ENCODE data around the gene CCDC69. TPM values are rescaled to one million over a fixed set of nuclear protein-coding genes. Genes with fewer than 3 reads are reported as not detected.

The CCDC69 gene
- total RNA-seq, 4 donors from 2014 or later = 93.4 to 128 (median 114) TPM

GRCh38 chr5:151249281-151249680, 25.4 kb upstream of the CCDC69 start:
- H3K4me3 ChIP-seq = no peak overlapping the region
- H3K4me1 ChIP-seq = peaks cover 11 to 18% of the 10 kb centered on the region in 2 donors
- intact Hi-C loops (cut with DNase I; ENCODE audit: low total_unique reads) = no loop called here
- H3K27ac ChIP-seq = no peak overlapping the region
- no peaks in the 10 kb centered on the region for H3K9me3 ChIP-seq
- H3K27me3 ChIP-seq = no peaks in the 10 kb centered on the region
- ATAC-seq (no peak), DNase-seq (no peak)
- no peaks in the 10 kb centered on the region for H3K36me3 ChIP-seq
- in situ Hi-C loops (cut with MboI; ENCODE audit: low sequenced_read_pairs in 4 of 4) = loop anchor here in 1 of 4 donors (25.0 kb wide), 1 partner anchor 112 kb away; no protein-coding TSS in a partner anchor
- TF ChIP-seq POLR2A (IDR thresholded peaks at IDR 0.05) (no peak), CTCF (IDR thresholded peaks at IDR 0.05 in 4 of 5, conservative IDR thresholded peaks at IDR 0.05 in 1 of 5) (no peak)

GRCh38 chr5:151248651-151249050, 24.8 kb upstream of the CCDC69 start:
- in situ Hi-C loops (cut with MboI; ENCODE audit: low sequenced_read_pairs in 4 of 4) = loop anchor here in 1 of 4 donors (25.0 kb wide), 1 partner anchor 111 kb away; no protein-coding TSS in a partner anchor
- no peak for ATAC-seq
- TF ChIP-seq CTCF (IDR thresholded peaks at IDR 0.05 in 4 of 5, conservative IDR thresholded peaks at IDR 0.05 in 1 of 5) (no peak), POLR2A (IDR thresholded peaks at IDR 0.05) (no peak)

GRCh38 chr5:151245680-151246219, 21.9 kb upstream of the CCDC69 start:
- Histone ChIP-seq H3K36me3 (no peaks in the 10 kb centered on the region), H3K27me3 (no peaks in the 10 kb centered on the region), H3K27ac (no peak overlapping the region), H3K4me1 (no peaks in the 10 kb centered on the region), H3K4me3 (no peak overlapping the region), H3K9me3 (no peaks in the 10 kb centered on the region)
- in situ Hi-C loops (cut with MboI; ENCODE audit: low sequenced_read_pairs in 4 of 4) (loop anchor here in 1 of 4 donors (25.0 kb wide), 1 partner anchor 108 kb away; no protein-coding TSS in a partner anchor), intact Hi-C loops (cut with DNase I; ENCODE audit: low total_unique reads) (no loop called here)
- DNase-seq (no peak), ATAC-seq (no peak)
- TF ChIP-seq CTCF (IDR thresholded peaks at IDR 0.05 in 4 of 5, conservative IDR thresholded peaks at IDR 0.05 in 1 of 5) (no peak), POLR2A (IDR thresholded peaks at IDR 0.05) (no peak)

More at GRCh38 chr5:151248651-151249050, 24.8 kb upstream of the CCDC69 start:
- H3K27me3 ChIP-seq = no peaks in the 10 kb centered on the region
- no peaks in the 10 kb centered on the region for H3K9me3 ChIP-seq
- no peak overlapping the region for H3K4me3 ChIP-seq
- peaks cover 5 to 11% of the 10 kb centered on the region in 2 donors for H3K4me1 ChIP-seq
- H3K27ac ChIP-seq = no peak overlapping the region
- no peak for DNase-seq
- intact Hi-C loops (cut with DNase I; ENCODE audit: low total_unique reads) = no loop called here
- no peaks in the 10 kb centered on the region for H3K36me3 ChIP-seq

GRCh38 chr5:151244206-151244605, 20.3 kb upstream of the CCDC69 start:
- intact Hi-C loops (cut with DNase I; ENCODE audit: low total_unique reads) (no loop called here), in situ Hi-C loops (cut with MboI; ENCODE audit: low sequenced_read_pairs in 4 of 4) (loop anchor here in 1 of 4 donors (25.0 kb wide), 1 partner anchor 107 kb away; no protein-coding TSS in a partner anchor)
- Histone ChIP-seq H3K4me1 (peaks cover 0 to 3% of the 10 kb centered on the region in 2 donors), H3K4me3 (no peak overlapping the region), H3K36me3 (no peaks in the 10 kb centered on the region), H3K27me3 (no peaks in the 10 kb centered on the region), H3K9me3 (no peaks in the 10 kb centered on the region), H3K27ac (no peak overlapping the region)
- ATAC-seq (no peak), DNase-seq (no peak)
- TF ChIP-seq POLR2A (IDR thresholded peaks at IDR 0.05) (no peak), CTCF (IDR thresholded peaks at IDR 0.05 in 4 of 5, conservative IDR thresholded peaks at IDR 0.05 in 1 of 5) (no peak)

Measured in gastrocnemius medialis (tissue), 4 donors.